Activated T-helper 2 cell treated with anti-CD3 and anti-CD28 coated beads, Interferon-gamma antibody, Interleukin-2, Interleukin-4, amounts not matched to agents 10 μg/mL and 5 μg/mL and 100 μg/mL, durations not matched to agents 14 hours and 24 hours and 36 hours (primary cell): ENCODE results near the gene SEC24D. TPM values are rescaled to one million over a fixed set of nuclear protein-coding genes. Genes with fewer than 3 reads are reported as not detected.

Experiments used
- DNase-seq: peaks from one replicate; pipeline ENCODE4 v3.0.0; 2021; ENCODE audit warnings: low spot score
- H3K27ac Mint-ChIP-seq: one replicate; pipeline ENCODE4 v1.8.0; 2021; ENCODE audit warnings: mixed read lengths
- H3K27me3 Mint-ChIP-seq: one replicate; pipeline ENCODE4 v1.8.0; 2021; ENCODE audit warnings: low read depth, mixed read lengths
- H3K36me3 Mint-ChIP-seq: one replicate; pipeline ENCODE4 v1.8.0; 2021; ENCODE audit warnings: low read depth, mixed read lengths
- H3K4me1 Mint-ChIP-seq: one replicate; pipeline ENCODE4 v1.8.0; 2021; ENCODE audit warnings: low read depth, mixed read lengths
- H3K4me3 Mint-ChIP-seq: one replicate; pipeline ENCODE4 v1.8.0; 2021; ENCODE audit warnings: low read depth, mild to moderate bottlenecking, moderate library complexity, mixed read lengths
- H3K9me3 Mint-ChIP-seq: one replicate; pipeline ENCODE4 v1.8.0; 2021; ENCODE audit warnings: mixed read lengths
- intact Hi-C: fragments of 100-400 bp; cut with micrococcal nuclease; formaldehyde crosslinking; loops from one replicate; pipeline ENCODE4 v1.15.1; 2023
- total RNA-seq: library from RNA; stranded (reverse); gene quantifications from 2 replicates; pipeline ENCODE4 v1.2.3, GENCODE V29; 2022

SEC24D gene
- total RNA-seq, 1 donor from 2014 or later, result 60.0 TPM

DNA sequence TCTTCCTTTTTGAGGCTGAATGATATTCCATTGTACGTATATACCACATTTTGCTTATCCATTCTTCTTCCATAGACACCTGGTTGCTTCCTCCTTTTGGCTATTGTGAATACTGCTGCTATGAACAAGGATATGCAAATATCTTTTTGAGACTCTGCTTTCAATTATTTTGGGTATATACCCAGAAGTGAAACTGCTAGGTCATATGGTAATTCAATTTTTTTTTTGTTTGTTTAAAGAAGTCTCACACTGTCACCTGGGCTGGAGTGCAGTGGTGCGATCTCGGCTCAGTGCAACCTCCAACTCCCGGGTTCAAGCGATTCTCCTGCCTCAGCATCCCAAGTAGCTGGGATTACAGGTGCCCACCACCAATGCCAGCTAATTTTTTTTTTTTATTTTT is 75.4 kb downstream of the SEC24D start:
- intact Hi-C loops, result loop anchor here (10.0 kb wide), 1 partner anchor 524 kb away; no protein-coding TSS in a partner anchor
- Mint-ChIP-seq H3K4me1 (peaks cover 7% of the 10 kb centered on the region), H3K9me3 (no peaks in the 10 kb centered on the region), H3K4me3 (no peak overlapping the region), H3K27ac (no peak overlapping the region), H3K27me3 (no peaks in the 10 kb centered on the region), H3K36me3 (peaks cover 54% of the 10 kb centered on the region)
- DNase-seq, result no peak

DNA sequence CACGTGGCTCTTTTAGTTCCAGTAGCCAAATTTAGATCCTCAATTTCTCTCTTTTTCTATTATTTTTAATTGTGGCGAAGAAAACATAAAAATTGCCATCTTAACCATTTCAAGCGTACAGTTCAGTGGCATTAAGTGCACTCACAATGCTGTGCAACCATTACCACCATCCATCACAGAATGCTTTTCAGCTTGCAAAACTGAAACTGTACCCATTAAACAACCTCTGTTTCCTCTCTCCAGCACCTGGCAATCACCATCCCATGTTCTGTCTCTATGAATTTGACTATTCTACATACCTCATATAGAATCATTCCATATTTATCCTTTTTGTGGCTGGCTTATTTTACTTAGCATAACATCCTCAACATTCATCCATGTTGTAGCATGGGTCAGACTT is 75.8 kb downstream of the SEC24D start:
- H3K9me3 Mint-ChIP-seq, result no peaks in the 10 kb centered on the region
- DNase-seq, result no peak
- H3K36me3 Mint-ChIP-seq, result peaks cover 54% of the 10 kb centered on the region
- H3K27me3 Mint-ChIP-seq, result no peaks in the 10 kb centered on the region
- H3K4me3 Mint-ChIP-seq, result no peak overlapping the region
- H3K27ac Mint-ChIP-seq, result no peak overlapping the region
- intact Hi-C loops, result loop anchor here (10.0 kb wide), 1 partner anchor 525 kb away; no protein-coding TSS in a partner anchor
- H3K4me1 Mint-ChIP-seq, result peaks cover 9% of the 10 kb centered on the region

DNA sequence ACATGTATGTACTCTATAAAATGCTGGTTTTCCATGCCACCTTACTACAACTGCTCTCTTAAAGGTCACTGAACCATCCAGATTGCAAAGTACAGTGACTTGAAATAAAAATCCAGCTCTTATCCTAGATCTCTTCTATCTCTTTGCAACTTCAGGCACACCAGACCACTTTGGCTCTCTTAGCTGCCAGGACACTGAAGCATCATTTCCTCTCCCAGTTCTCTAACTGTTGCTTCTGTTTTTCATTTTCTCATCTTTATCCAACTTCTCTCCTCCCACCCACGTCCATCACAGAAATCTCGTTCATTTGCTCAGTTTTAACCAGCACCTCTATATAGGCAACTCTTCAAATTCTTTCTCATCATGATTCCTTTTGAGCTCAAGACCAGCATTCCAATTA is 76.4 kb downstream of the SEC24D start:
- Mint-ChIP-seq H3K4me3 (no peak overlapping the region), H3K9me3 (no peaks in the 10 kb centered on the region), H3K4me1 (peaks cover 9% of the 10 kb centered on the region), H3K27me3 (no peaks in the 10 kb centered on the region), H3K27ac (no peak overlapping the region), H3K36me3 (peaks cover 53% of the 10 kb centered on the region)
- intact Hi-C loops, result no loop called here
- DNase-seq, result no peak

DNA sequence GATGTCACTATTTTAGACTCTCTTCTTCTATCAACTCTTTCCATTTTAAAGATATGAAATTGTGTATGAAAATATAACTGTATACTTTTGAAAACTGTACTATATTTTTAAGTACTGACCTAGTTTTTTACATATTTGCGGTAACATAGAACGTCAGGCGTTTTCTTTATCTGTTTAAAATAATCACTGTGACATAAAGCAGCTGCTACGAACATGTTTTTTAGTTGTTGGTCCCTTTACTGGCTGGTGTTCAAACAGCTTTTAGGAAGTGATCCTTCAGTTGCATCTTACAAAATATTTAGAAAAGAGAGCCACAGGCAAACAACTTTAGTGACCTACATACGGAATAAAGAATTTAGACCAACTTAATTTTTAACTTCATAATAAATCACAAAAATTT is 77.6 kb downstream of the SEC24D start:
- peaks cover 41% of the 10 kb centered on the region for H3K36me3 Mint-ChIP-seq
- H3K9me3 Mint-ChIP-seq, result no peaks in the 10 kb centered on the region
- intact Hi-C loops, result no loop called here
- no peak overlapping the region for H3K4me3 Mint-ChIP-seq
- peaks cover 9% of the 10 kb centered on the region for H3K4me1 Mint-ChIP-seq
- H3K27me3 Mint-ChIP-seq, result no peaks in the 10 kb centered on the region
- DNase-seq, result no peak
- no peak overlapping the region for H3K27ac Mint-ChIP-seq

DNA sequence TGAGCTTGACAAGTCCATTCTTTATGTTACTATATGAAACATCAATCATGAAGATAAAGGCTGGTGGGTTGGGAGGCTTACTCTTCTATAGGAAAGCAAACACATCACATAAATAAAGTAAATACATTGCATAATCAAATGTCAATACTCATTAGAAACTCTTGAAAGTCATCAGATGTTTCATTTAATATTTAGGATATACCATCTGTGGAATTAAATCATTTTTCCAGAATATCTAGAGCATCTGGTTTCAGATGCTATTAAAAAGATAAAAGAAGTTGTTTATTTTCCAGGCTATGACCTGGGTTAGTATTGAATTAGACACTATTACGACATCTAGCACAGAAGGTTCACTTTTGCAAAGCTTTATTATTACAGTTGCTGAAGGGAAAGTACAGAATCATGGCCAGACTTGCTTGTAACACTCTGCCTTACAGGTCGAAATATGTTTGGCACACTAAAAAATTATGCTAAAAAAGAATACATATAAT is 78.1 kb downstream of the SEC24D start:
- H3K27me3 Mint-ChIP-seq, result no peaks in the 10 kb centered on the region
- H3K4me1 Mint-ChIP-seq, result peaks cover 9% of the 10 kb centered on the region
- peaks cover 39% of the 10 kb centered on the region for H3K36me3 Mint-ChIP-seq
- H3K4me3 Mint-ChIP-seq, result no peak overlapping the region
- DNase-seq, result no peak
- H3K27ac Mint-ChIP-seq, result no peak overlapping the region
- intact Hi-C loops, result no loop called here
- no peaks in the 10 kb centered on the region for H3K9me3 Mint-ChIP-seq

DNA sequence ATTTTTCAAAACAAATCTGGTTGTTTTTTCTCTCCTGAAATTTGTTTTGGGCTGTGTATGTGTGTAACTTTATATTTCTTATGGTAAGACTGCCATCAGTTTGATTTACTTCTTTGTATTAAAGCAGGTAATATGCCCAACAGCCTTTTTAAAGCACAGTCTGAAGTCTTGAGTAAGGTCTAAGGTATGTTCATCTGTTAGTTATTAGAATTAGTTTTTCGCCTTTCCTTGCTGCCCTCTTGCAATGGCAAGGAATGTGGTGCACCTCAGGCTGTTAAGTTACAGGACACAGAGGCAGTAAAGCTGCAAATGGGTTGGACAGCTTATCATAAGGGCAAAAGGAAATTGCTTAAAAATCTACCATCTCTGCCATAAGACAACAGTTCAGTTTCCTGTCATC is 79.0 kb downstream of the SEC24D start:
- no peak overlapping the region for H3K4me3 Mint-ChIP-seq
- H3K9me3 Mint-ChIP-seq, result no peaks in the 10 kb centered on the region
- H3K27me3 Mint-ChIP-seq, result no peaks in the 10 kb centered on the region
- intact Hi-C loops, result no loop called here
- no peak overlapping the region for H3K27ac Mint-ChIP-seq
- H3K4me1 Mint-ChIP-seq, result peaks cover 9% of the 10 kb centered on the region
- peaks cover 44% of the 10 kb centered on the region for H3K36me3 Mint-ChIP-seq
- DNase-seq, result no peak

DNA sequence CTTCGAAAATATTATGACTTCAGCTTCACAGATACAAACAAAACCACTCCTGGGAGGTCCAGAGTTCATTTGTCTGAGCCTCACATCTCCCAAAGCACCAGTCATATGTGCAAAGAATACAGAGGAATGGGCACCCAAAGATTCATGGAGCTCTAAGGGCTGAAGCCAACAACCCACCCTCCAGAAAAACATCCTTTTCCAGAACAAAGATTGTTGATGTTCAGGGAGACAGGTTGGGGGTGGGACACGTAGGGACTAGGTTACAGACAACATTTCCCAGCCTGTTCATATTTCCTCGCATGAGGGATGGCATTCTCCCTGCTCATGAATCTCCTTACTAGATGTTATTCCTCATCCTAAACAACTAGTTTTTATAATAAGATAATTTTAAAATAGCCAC is 79.5 kb downstream of the SEC24D start:
- H3K4me1 Mint-ChIP-seq, result peaks cover 9% of the 10 kb centered on the region
- peaks cover 46% of the 10 kb centered on the region for H3K36me3 Mint-ChIP-seq
- intact Hi-C loops, result no loop called here
- no peak overlapping the region for H3K4me3 Mint-ChIP-seq
- H3K27me3 Mint-ChIP-seq, result no peaks in the 10 kb centered on the region
- H3K9me3 Mint-ChIP-seq, result no peaks in the 10 kb centered on the region
- H3K27ac Mint-ChIP-seq, result no peak overlapping the region
- DNase-seq, result no peak

DNA sequence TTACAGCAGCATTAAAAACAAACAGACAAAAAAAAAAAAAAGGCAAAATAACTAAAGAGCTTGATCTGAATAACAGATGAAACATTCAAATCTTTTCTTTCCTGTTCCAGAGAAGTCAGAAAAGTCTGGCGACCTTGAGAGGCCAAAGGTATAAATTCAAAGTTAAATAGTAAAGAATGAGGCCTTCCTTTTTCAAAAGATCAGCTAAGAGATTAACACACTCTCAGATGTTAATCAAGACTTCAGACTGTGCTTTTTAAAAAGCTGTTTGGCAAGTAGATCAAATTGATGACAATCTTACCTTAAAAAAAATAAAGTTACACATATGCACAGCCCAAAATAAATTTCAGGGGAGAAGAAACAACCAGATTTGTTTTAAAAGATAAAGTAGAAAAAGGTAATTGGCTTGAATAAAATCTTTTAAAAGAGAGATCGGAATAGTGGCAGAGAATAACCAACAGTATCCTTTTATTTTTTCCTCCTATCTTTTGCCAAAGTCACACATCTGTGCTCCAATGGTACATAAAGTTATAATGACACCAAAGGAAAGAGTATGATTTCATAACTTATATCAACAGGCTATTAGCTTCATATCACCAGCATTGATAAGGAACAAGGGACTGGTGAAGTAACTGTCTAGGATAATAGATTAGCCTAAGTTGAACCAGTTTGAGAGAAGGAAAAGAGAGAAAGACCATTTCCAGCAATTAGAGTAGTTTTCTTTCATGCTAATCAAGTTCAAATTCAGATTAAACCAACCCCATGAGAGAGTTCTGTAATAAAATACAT is 80.3 kb downstream of the SEC24D start:
- H3K27me3 Mint-ChIP-seq, result no peaks in the 10 kb centered on the region
- no peak overlapping the region for H3K27ac Mint-ChIP-seq
- H3K36me3 Mint-ChIP-seq, result peaks cover 45% of the 10 kb centered on the region
- intact Hi-C loops, result no loop called here
- no peaks in the 10 kb centered on the region for H3K9me3 Mint-ChIP-seq
- no peak overlapping the region for H3K4me3 Mint-ChIP-seq
- peaks cover 9% of the 10 kb centered on the region for H3K4me1 Mint-ChIP-seq
- DNase-seq, result no peak

DNA sequence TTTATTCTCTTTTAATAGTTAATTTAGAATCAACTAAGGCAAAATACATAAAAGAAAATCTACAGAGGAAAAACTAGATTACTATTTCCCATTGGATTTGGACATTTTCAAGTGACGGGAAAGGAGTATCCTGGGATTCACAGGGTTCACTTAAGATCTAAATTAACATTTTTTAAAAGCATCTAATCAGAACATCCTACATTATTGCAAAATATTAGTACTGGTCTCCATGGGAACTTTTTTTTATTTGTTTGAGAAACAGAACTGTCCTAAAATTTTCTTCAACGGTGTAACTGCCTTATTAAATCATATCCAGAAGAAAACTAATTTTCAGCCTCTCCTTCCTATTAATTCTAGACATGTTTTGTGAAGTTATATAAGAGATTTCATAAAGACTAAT is 81.0 kb downstream of the SEC24D start:
- no peak overlapping the region for H3K4me3 Mint-ChIP-seq
- no peaks in the 10 kb centered on the region for H3K27me3 Mint-ChIP-seq
- DNase-seq, result no peak
- intact Hi-C loops, result no loop called here
- peaks cover 45% of the 10 kb centered on the region for H3K36me3 Mint-ChIP-seq
- H3K9me3 Mint-ChIP-seq, result no peaks in the 10 kb centered on the region
- no peak overlapping the region for H3K27ac Mint-ChIP-seq
- H3K4me1 Mint-ChIP-seq, result peaks cover 9% of the 10 kb centered on the region

DNA sequence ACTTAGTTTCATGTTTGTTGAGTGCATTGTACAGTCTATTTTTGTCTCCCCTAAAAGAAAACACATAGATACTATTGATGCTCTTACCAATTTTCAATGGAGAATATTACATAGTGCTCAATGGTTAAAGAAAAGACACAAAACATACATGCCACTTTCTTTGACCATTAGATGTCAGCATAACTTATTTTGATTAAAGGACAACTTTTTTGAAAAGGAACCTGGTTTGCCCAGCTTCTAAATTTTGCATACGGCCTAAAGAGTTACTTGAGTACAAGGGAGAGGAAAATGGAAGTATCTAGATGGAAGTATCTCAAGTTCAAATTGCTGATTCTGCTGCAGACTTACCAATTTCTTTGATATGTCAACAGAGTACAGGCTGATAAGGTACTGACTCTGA is 82.2 kb downstream of the SEC24D start:
- Mint-ChIP-seq H3K36me3 (peaks cover 35% of the 10 kb centered on the region), H3K4me3 (no peak overlapping the region), H3K4me1 (peaks cover 6% of the 10 kb centered on the region), H3K27ac (no peak overlapping the region), H3K9me3 (no peaks in the 10 kb centered on the region), H3K27me3 (no peaks in the 10 kb centered on the region)
- DNase-seq, result no peak
- intact Hi-C loops, result no loop called here

DNA sequence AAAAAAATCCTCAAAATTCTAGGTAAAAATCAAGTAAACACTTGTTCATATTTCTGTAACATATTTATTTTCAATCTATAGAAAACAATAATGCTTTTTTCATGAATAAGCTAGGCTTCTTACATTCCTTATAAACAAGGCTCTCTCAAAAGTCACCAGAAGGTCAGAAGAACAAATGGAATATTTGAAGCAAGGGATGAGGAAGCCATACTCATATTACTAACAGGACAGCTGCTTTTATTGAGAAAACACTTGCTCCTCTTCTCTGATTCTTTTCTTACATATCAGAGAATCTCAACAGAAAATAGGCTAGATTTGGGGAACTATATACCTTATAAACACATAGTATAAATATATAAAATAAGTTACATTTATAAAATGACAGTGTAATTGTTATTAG is 82.8 kb downstream of the SEC24D start:
- no peak overlapping the region for H3K4me3 Mint-ChIP-seq
- peaks cover 6% of the 10 kb centered on the region for H3K4me1 Mint-ChIP-seq
- intact Hi-C loops, result no loop called here
- DNase-seq, result no peak
- no peaks in the 10 kb centered on the region for H3K9me3 Mint-ChIP-seq
- H3K27ac Mint-ChIP-seq, result no peak overlapping the region
- H3K27me3 Mint-ChIP-seq, result no peaks in the 10 kb centered on the region
- H3K36me3 Mint-ChIP-seq, result peaks cover 35% of the 10 kb centered on the region

DNA sequence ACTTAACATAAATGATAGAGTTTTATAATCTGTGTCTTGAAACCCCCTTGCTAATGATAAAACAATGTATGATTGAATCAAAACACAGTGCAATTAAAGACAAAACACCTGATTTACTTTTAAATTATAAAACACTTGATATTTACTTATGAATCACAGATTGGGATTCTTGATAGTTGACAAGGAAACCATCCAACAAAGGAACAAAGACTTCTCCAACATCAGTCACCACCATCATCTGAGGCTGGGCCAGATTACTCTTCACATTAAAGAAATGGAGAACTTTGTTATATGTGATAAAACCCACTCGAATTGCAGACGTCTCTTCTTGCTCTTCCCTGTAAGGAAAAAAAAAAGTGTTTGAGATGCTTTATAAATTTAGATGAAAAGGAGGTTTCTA is 83.4 kb downstream of the SEC24D start:
- peaks cover 34% of the 10 kb centered on the region for H3K36me3 Mint-ChIP-seq
- H3K27me3 Mint-ChIP-seq, result no peaks in the 10 kb centered on the region
- intact Hi-C loops, result no loop called here
- no peak for DNase-seq
- peak overlapping the region; percentile 17 for H3K27ac Mint-ChIP-seq
- no peaks in the 10 kb centered on the region for H3K9me3 Mint-ChIP-seq
- H3K4me3 Mint-ChIP-seq, result no peak overlapping the region
- H3K4me1 Mint-ChIP-seq, result peaks cover 6% of the 10 kb centered on the region

DNA sequence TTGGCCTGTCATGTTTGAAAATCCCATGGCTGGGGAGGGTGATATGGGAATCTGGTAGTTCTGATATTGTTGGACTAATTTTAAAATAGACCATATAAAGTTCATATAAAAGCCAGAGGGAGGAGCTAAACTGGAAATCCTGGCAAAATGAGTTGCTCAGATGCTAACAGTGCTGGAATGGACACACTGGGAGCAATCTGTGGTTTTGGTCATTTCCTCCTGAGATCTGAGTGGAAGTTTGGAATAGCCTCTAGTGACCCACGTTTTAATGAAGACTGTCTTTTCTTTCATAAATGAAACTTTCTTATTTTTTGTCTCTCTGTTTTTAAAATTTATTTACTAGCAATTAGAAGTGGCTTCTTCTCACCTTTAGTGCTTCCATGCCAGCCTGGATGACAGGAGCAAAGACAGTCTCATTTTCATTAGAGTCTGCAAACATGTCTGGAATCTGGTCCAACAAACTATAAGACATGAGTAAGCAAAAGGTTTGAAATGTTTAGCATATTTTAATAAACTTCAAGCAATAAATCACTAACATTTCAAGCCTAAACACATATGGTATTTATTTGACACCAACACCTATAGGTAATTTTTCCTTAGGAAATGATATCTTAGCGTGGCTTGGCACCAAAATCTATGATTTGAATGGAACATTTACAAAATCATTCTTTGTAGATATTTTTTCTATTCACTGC is 84.2 kb downstream of the SEC24D start:
- Mint-ChIP-seq H3K9me3 (no peaks in the 10 kb centered on the region), H3K36me3 (peaks cover 26% of the 10 kb centered on the region), H3K27me3 (no peaks in the 10 kb centered on the region), H3K4me1 (peaks cover 6% of the 10 kb centered on the region), H3K27ac (no peak overlapping the region), H3K4me3 (no peak overlapping the region)
- intact Hi-C loops, result no loop called here
- DNase-seq, result no peak
